Lung (tissue), 12 donors: ENCODE data around the gene PALD1. TPM values are rescaled to one million over a fixed set of nuclear protein-coding genes. Genes with fewer than 3 reads are reported as not detected.

Experiments
- ATAC-seq: fragments of 200-7000 bp; cut with Tn5 transposase; one replicate; pipeline ENCODE4 v1.9.1; 2020; ENCODE audit warnings: moderate number of reproducible peaks; ENCODE audit not compliant: insufficient read depth, low FRiP score
- DNase-seq, 3 donors: peaks; one replicate each; pipeline ENCODE4 v3.0.0-alpha.2; 2013 to 2017
- H3K27ac ChIP-seq, 2 donors: one replicate each; pipeline ENCODE4 v1.5.1; 2013; ENCODE audit warnings: mild to moderate bottlenecking in 2 of 2, moderate library complexity in 2 of 2, control low read depth in 1 of 2, inconsistent platforms in 1 of 2, low read depth in 1 of 2, low read length in 1 of 2
- H3K27me3 ChIP-seq, 3 donors: one replicate each; pipeline ENCODE4 v1.5.1; 2013; ENCODE audit warnings: low read length in 2 of 3; ENCODE audit not compliant: control insufficient read depth in 3 of 3, insufficient read depth in 3 of 3
- H3K36me3 ChIP-seq, 4 donors: one replicate each; pipeline ENCODE4 v1.5.1; 2013; ENCODE audit warnings: low read length in 4 of 4, mild to moderate bottlenecking in 1 of 4, moderate library complexity in 1 of 4; ENCODE audit not compliant: control insufficient read depth in 4 of 4, insufficient read depth in 4 of 4
- H3K4me1 ChIP-seq, 5 donors: one replicate each; pipeline ENCODE4 v1.5.1; 2013; ENCODE audit warnings: low read length in 5 of 5, mild to moderate bottlenecking in 2 of 5, moderate library complexity in 1 of 5; ENCODE audit not compliant: control insufficient read depth in 5 of 5, insufficient read depth in 5 of 5
- H3K4me3 ChIP-seq: one replicate; pipeline ENCODE4 v1.5.1; 2013; ENCODE audit warnings: mild to moderate bottlenecking, control low read depth, moderate library complexity
- H3K9ac ChIP-seq, 2 donors: one replicate each; pipeline ENCODE4 v1.5.1; 2013; ENCODE audit warnings: low read length in 2 of 2, control low read depth in 1 of 2; ENCODE audit not compliant: insufficient read depth in 1 of 2
- H3K9me3 ChIP-seq, 4 donors: one replicate each; pipeline ENCODE4 v1.5.1; 2013; ENCODE audit warnings: low read length in 3 of 4, mild to moderate bottlenecking in 1 of 4, moderate library complexity in 1 of 4; ENCODE audit not compliant: control insufficient read depth in 4 of 4, insufficient read depth in 3 of 4
- WGBS, 2 donors: extraction: QIAGEN DNeasy Blood & Tissue Kit; methylation state at CpG; one replicate each; pipeline ENCODE4 v1.1.7; 2013; 5-methylcytosine and 5-hydroxymethylcytosine counted together
- polyA plus RNA-seq, 2 donors: library from polyadenylated mRNA; stranded (reverse); fragments of 200-250 nt; gene quantifications; one replicate each; pipeline ENCODE4 v1.2.1, GENCODE V29; 2013
- total RNA-seq, 2 donors: library from RNA; depleted of rRNA in 1 of 2; stranded (reverse); fragments of >200 nt in 1 of 2; gene quantifications; one replicate each; pipeline ENCODE4 v1.2.1, GENCODE V29; 2014 to 2021
- TF ChIP-seq, protein P1 (sequence below): IDR thresholded peaks from 2 replicates; pipeline ENCODE4 v1.5.1; 2012; ENCODE audit warnings: mild to moderate bottlenecking; ENCODE audit errors: control extremely low read depth, extremely low read depth
- donor health status: control.
- donor health status: control.
- donor health status: Bipolar disorder and iron deficiency.
- donor health status: healthy.
- donor health status: DM: yes; HTN: yes; CAD: no.

Gene PALD1
- total and polyA plus RNA-seq, 4 donors, result 10.5 to 19.7 (median 15.6) TPM

DNA sequence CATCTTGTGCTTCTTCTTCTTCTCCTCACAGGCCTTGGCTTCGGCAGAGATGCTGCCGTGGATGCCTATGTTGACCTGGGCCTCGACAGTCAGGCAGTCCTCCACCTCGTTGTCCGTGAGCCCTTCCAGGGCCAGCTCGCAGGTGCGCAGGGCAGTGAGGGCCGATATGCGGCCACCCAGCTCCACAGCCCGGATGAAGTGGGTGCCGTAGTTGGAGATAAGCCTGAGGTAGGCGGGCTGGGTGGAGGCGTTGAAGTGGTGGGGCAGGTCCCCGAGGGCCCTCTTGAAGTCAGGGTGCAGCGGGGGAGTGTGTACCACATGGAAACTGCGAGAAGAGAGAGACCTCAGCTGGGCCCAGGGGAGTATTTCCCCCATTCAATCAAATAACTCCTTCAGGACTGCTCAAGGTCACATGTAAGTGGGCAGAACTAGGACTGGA lies 120.3 kb downstream of the PALD1 start:
- TF ChIP-seq, protein P1, sequence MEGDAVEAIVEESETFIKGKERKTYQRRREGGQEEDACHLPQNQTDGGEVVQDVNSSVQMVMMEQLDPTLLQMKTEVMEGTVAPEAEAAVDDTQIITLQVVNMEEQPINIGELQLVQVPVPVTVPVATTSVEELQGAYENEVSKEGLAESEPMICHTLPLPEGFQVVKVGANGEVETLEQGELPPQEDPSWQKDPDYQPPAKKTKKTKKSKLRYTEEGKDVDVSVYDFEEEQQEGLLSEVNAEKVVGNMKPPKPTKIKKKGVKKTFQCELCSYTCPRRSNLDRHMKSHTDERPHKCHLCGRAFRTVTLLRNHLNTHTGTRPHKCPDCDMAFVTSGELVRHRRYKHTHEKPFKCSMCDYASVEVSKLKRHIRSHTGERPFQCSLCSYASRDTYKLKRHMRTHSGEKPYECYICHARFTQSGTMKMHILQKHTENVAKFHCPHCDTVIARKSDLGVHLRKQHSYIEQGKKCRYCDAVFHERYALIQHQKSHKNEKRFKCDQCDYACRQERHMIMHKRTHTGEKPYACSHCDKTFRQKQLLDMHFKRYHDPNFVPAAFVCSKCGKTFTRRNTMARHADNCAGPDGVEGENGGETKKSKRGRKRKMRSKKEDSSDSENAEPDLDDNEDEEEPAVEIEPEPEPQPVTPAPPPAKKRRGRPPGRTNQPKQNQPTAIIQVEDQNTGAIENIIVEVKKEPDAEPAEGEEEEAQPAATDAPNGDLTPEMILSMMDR, result no peak
- no peaks in the 10 kb centered on the region for H3K9me3 ChIP-seq
- H3K4me1 ChIP-seq, result peaks cover 0 to 22% (median 0%) of the 10 kb centered on the region in 5 donors
- 71 to 84% methylated on average over 16 of the region's 16 CpGs for WGBS, 2 donors
- DNase-seq, result peak; percentile 48 to 70 (median 67)
- H3K27me3 ChIP-seq, result no peaks in the 10 kb centered on the region
- no peak overlapping the region for H3K27ac ChIP-seq
- no peak overlapping the region for H3K9ac ChIP-seq
- no peaks in the 10 kb centered on the region for H3K36me3 ChIP-seq
- H3K4me3 ChIP-seq, result no peak overlapping the region
- no peak for ATAC-seq

DNA sequence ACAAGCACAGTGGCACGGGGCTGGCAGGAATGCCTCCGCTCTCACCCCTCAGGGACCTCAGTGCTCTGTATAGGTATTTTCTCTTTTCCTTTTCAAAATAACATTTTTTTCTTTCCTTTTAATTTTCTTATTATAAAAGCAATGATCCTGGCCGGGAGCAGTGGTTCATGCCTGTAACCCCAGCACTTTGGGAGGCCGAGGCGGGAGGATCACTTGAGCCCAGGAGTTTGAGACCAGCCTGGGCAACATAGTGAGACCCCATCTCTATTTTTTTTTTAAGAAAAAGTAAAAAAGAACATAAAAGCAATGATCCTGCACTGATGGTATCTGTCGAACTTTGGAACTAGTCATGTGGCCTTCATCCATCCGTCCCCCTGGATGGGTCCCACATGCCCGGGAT lies 120.8 kb downstream of the PALD1 start:
- WGBS, 2 donors, result 94 to 95% methylated on average over 8 of the region's 8 CpGs

DNA sequence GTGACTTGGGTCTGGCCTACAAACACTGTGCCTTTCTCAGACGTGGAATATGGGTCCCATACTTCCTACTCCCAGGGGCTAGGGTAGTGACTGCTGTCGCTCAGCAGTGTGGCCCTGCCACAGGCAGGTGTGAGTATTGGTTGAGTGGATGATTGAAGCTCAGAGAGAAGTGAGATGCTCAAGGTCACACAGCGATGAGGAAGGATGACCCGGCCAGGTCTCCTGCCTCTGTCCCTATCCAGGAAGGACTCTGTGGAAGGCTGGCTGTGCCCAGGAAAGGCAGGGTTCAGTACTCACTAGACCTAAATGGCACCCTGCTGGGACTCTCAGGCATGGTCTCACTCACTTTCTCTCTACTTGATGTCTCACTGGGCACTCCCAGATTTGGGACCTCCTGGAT lies 121.2 kb downstream of the PALD1 start:
- no peak for DNase-seq
- no peaks in the 10 kb centered on the region for H3K36me3 ChIP-seq
- H3K9ac ChIP-seq, result no peak overlapping the region
- ATAC-seq, result no peak
- 93 to 94% methylated on average over 4 of the region's 4 CpGs for WGBS, 2 donors
- H3K27ac ChIP-seq, result no peak overlapping the region
- H3K4me3 ChIP-seq, result no peak overlapping the region
- H3K4me1 ChIP-seq, result peaks cover 0 to 22% (median 0%) of the 10 kb centered on the region in 5 donors
- H3K27me3 ChIP-seq, result peaks cover 0 to 2% (median 0%) of the 10 kb centered on the region in 3 donors
- H3K9me3 ChIP-seq, result no peaks in the 10 kb centered on the region
- TF ChIP-seq, protein P1, result no peak

More for the DNA sequence above, 120.8 kb downstream of the PALD1 start:
- TF ChIP-seq, protein P1, result no peak
- no peaks in the 10 kb centered on the region for H3K36me3 ChIP-seq
- H3K27me3 ChIP-seq, result peaks cover 0 to 2% (median 0%) of the 10 kb centered on the region in 3 donors
- no peak for ATAC-seq
- H3K9me3 ChIP-seq, result no peaks in the 10 kb centered on the region
- H3K4me3 ChIP-seq, result no peak overlapping the region
- no peak overlapping the region for H3K9ac ChIP-seq
- no peak overlapping the region for H3K27ac ChIP-seq
- H3K4me1 ChIP-seq, result peaks cover 0 to 22% (median 0%) of the 10 kb centered on the region in 5 donors
- DNase-seq, result no peak
